ENCODE data around the gene POLR3B.

POLR3B gene

DNA sequence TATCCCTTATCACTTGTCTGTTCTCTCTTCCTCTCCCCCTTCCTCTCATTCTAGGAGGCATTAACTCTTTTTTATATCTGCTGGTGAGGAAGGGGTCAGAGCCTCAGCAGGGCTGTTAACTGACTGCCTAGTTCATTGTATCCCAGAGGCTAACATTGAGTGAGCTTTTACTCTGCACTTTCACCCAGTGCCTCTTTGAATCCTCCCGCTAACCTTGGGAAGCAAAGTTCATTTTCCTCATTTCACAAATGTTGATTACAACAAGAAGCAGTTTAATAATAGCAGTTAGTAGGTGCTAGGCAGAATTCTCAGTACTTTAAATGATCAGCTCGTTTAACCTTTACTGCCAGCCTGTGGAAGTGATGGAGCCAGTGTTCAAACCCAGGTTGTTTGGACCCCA is 75.5 kb downstream of the POLR3B start:
- no peaks in the 10 kb centered on the region for H3K9me3 ChIP-seq (ENCODE audit: control insufficient read depth, insufficient read depth, low read length)
- H3K79me2 ChIP-seq (ENCODE audit: control insufficient read depth, low read length): no peaks in the 10 kb centered on the region
- no peaks in the 10 kb centered on the region for H4K20me1 ChIP-seq (ENCODE audit: control insufficient read depth, insufficient read depth, low read depth, low read length)
- H3K27me3 ChIP-seq (ENCODE audit: control insufficient read depth, low read length): no peaks in the 10 kb centered on the region
- H3K4me1 ChIP-seq (ENCODE audit: control insufficient read depth, low read length): no peaks in the 10 kb centered on the region
- H3K4me3 ChIP-seq (ENCODE audit: low read length): no peak overlapping the region
- H3F3A ChIP-seq (ENCODE audit: control insufficient read depth, insufficient read depth): no peaks in the 10 kb centered on the region
- no peak overlapping the region for H3K27ac ChIP-seq (ENCODE audit: low read depth, low read length)
- TF ChIP-seq EZH2phosphoT487 (IDR thresholded peaks at IDR 0.05; ENCODE audit: borderline replicate concordance, low read length): no peak
- TF ChIP-seq, protein P1, sequence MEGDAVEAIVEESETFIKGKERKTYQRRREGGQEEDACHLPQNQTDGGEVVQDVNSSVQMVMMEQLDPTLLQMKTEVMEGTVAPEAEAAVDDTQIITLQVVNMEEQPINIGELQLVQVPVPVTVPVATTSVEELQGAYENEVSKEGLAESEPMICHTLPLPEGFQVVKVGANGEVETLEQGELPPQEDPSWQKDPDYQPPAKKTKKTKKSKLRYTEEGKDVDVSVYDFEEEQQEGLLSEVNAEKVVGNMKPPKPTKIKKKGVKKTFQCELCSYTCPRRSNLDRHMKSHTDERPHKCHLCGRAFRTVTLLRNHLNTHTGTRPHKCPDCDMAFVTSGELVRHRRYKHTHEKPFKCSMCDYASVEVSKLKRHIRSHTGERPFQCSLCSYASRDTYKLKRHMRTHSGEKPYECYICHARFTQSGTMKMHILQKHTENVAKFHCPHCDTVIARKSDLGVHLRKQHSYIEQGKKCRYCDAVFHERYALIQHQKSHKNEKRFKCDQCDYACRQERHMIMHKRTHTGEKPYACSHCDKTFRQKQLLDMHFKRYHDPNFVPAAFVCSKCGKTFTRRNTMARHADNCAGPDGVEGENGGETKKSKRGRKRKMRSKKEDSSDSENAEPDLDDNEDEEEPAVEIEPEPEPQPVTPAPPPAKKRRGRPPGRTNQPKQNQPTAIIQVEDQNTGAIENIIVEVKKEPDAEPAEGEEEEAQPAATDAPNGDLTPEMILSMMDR (IDR thresholded peaks at IDR 0.05; ENCODE audit: low read depth, low read length, poor library complexity, severe bottlenecking): no peak
- no peak overlapping the region for H3K4me2 ChIP-seq (ENCODE audit: low read length)
- H3K9me2 ChIP-seq (replicated peaks; ENCODE audit: control insufficient read depth, low read length): no peaks in the 10 kb centered on the region
- H3K36me3 ChIP-seq (ENCODE audit: control insufficient read depth, low read length): peaks cover 48% of the 10 kb centered on the region

DNA sequence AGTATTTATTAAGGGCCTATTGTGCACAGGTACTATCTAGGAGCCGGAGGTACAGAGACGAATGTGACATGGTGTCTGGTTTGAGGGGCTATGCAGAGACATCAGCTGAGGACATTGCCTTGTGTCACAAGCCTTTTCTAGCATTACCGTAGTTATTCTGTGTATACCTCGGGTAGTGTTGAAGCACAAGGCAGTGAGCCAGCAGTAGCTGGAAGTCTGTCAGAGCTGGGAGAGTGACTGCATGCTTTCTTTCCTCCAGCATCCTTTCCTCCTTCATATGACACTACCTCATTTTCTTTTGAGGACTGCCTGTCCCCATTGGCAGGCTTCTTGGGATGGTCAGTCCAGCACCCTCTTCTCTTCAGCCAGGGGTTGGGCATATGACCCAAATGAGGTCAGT is 77.0 kb downstream of the POLR3B start:
- no peak overlapping the region for H3K4me3 ChIP-seq (ENCODE audit: low read length)
- no peaks in the 10 kb centered on the region for H4K20me1 ChIP-seq (ENCODE audit: control insufficient read depth, insufficient read depth, low read depth, low read length)
- no peaks in the 10 kb centered on the region for H3K9me3 ChIP-seq (ENCODE audit: control insufficient read depth, insufficient read depth, low read length)
- no peaks in the 10 kb centered on the region for H3K9me2 ChIP-seq (replicated peaks; ENCODE audit: control insufficient read depth, low read length)
- TF ChIP-seq EZH2phosphoT487 (IDR thresholded peaks at IDR 0.05; ENCODE audit: borderline replicate concordance, low read length): no peak
- TF ChIP-seq, protein P1 (IDR thresholded peaks at IDR 0.05; ENCODE audit: low read depth, low read length, poor library complexity, severe bottlenecking): no peak
- H3K27me3 ChIP-seq (ENCODE audit: control insufficient read depth, low read length): no peaks in the 10 kb centered on the region
- no peaks in the 10 kb centered on the region for H3K79me2 ChIP-seq (ENCODE audit: control insufficient read depth, low read length)
- H3F3A ChIP-seq (ENCODE audit: control insufficient read depth, insufficient read depth): no peaks in the 10 kb centered on the region
- no peak overlapping the region for H3K27ac ChIP-seq (ENCODE audit: low read depth, low read length)
- H3K4me2 ChIP-seq (ENCODE audit: low read length): no peak overlapping the region
- peaks cover 51% of the 10 kb centered on the region for H3K36me3 ChIP-seq (ENCODE audit: control insufficient read depth, low read length)
- H3K4me1 ChIP-seq (ENCODE audit: control insufficient read depth, low read length): no peaks in the 10 kb centered on the region

GRCh38 chr12:106436164-106436563 is 78.6 kb downstream of the POLR3B start:
- no peak overlapping the region for H3K4me2 ChIP-seq (ENCODE audit: low read length)
- H3K36me3 ChIP-seq (ENCODE audit: control insufficient read depth, low read length): peaks cover 38% of the 10 kb centered on the region
- H4K20me1 ChIP-seq (ENCODE audit: control insufficient read depth, insufficient read depth, low read depth, low read length): no peaks in the 10 kb centered on the region
- H3K79me2 ChIP-seq (ENCODE audit: control insufficient read depth, low read length): no peaks in the 10 kb centered on the region
- H3K9me3 ChIP-seq (ENCODE audit: control insufficient read depth, insufficient read depth, low read length): no peaks in the 10 kb centered on the region
- no peaks in the 10 kb centered on the region for H3K9me2 ChIP-seq (replicated peaks; ENCODE audit: control insufficient read depth, low read length)
- no peak for TF ChIP-seq EZH2phosphoT487 (IDR thresholded peaks at IDR 0.05; ENCODE audit: borderline replicate concordance, low read length)
- TF ChIP-seq, protein P1 (IDR thresholded peaks at IDR 0.05; ENCODE audit: low read depth, low read length, poor library complexity, severe bottlenecking): no peak
- H3K27ac ChIP-seq (ENCODE audit: low read depth, low read length): no peak overlapping the region
- no peaks in the 10 kb centered on the region for H3K27me3 ChIP-seq (ENCODE audit: control insufficient read depth, low read length)
- no peaks in the 10 kb centered on the region for H3K4me1 ChIP-seq (ENCODE audit: control insufficient read depth, low read length)
- no peaks in the 10 kb centered on the region for H3F3A ChIP-seq (ENCODE audit: control insufficient read depth, insufficient read depth)
- no peak overlapping the region for H3K4me3 ChIP-seq (ENCODE audit: low read length)

DNA sequence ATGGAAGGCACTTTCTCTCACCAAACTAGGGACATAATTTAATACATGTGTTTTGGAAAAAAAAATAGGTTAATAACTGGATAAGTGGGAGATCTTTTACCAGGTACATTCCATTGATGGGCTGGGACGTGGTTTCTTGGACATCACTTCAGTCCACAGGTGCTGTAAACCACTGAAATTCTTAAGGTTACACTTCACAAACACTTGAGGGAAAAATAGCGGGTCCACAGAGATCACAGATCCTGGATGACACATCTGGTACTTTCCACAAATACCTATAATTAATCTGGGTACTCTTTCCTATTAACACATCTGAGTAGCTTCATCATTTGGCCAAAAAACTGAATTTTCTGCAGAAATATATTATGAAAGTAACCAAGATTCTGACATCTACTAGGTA is 85.0 kb downstream of the POLR3B start:
- Histone ChIP-seq H3K4me3 (ENCODE audit: low read length) (no peak overlapping the region), H3K9me3 (ENCODE audit: control insufficient read depth, insufficient read depth, low read length) (no peaks in the 10 kb centered on the region), H3K27ac (ENCODE audit: low read depth, low read length) (no peak overlapping the region), H4K20me1 (ENCODE audit: control insufficient read depth, insufficient read depth, low read depth, low read length) (no peaks in the 10 kb centered on the region), H3K79me2 (ENCODE audit: control insufficient read depth, low read length) (no peaks in the 10 kb centered on the region), H3K4me2 (ENCODE audit: low read length) (no peak overlapping the region), H3F3A (ENCODE audit: control insufficient read depth, insufficient read depth) (no peaks in the 10 kb centered on the region), H3K27me3 (ENCODE audit: control insufficient read depth, low read length) (no peaks in the 10 kb centered on the region), H3K9me2 (replicated peaks; ENCODE audit: control insufficient read depth, low read length) (no peaks in the 10 kb centered on the region), H3K4me1 (ENCODE audit: control insufficient read depth, low read length) (no peaks in the 10 kb centered on the region), H3K36me3 (ENCODE audit: control insufficient read depth, low read length) (peaks cover 17% of the 10 kb centered on the region)
- TF ChIP-seq, protein P1 (IDR thresholded peaks at IDR 0.05; ENCODE audit: low read depth, low read length, poor library complexity, severe bottlenecking): no peak
- TF ChIP-seq EZH2phosphoT487 (IDR thresholded peaks at IDR 0.05; ENCODE audit: borderline replicate concordance, low read length): no peak

Data from DOHH2 (cell line).